IMR-90 (cell line): ENCODE data around the gene SLC38A1. TPM values are rescaled to one million over a fixed set of nuclear protein-coding genes. Genes with fewer than 3 reads are reported as not detected.

Source experiments
- ATAC-seq: fragments of 200-7000 bp; cut with Tn5 transposase; 2 replicates; pipeline ENCODE4 v1.9.1; 2020; ENCODE audit warnings: low read depth, mild to moderate bottlenecking, moderate library complexity
- BruUV-seq: library from RNA; stranded (reverse); fragments of 400-500 nt; replicated peaks from 2 replicates; lab custom pipeline; 2021; lab: Mats Ljungman, UMichigan
- CTCF ChIA-PET: fragments of 300-600 bp; formaldehyde crosslinking; extraction: SDS; loops from one replicate; lab custom pipeline; 2021; ENCODE audit warnings: antibody characterized with exemption; lab: Yijun Ruan, JAX
- POLR2A ChIA-PET: fragments of 300-600 bp; sonication (Branson Sonifier 250); formaldehyde crosslinking; loops from one replicate; lab custom pipeline; 2022; ENCODE audit warnings: antibody characterized with exemption; ENCODE audit not compliant: unreplicated experiment; lab: Charles Lee
- DNase-seq: peaks from one replicate; pipeline ENCODE4 v3.0.0; 2013
- H2AFZ ChIP-seq: replicated peaks from 2 replicates; pipeline ENCODE3; 2013; ENCODE audit warnings: low read length, mild to moderate bottlenecking; ENCODE audit not compliant: poor library complexity
- H2AK5ac ChIP-seq: 2 replicates; pipeline ENCODE4 v1.6.1; 2013; ENCODE audit warnings: low read depth, low read length, inconsistent platforms
- H2AK9ac ChIP-seq: replicated peaks from 2 replicates; pipeline ENCODE3; 2013; ENCODE audit warnings: mild to moderate bottlenecking, low read depth, low read length, moderate library complexity; ENCODE audit not compliant: poor library complexity
- H2BK120ac ChIP-seq: 2 replicates; pipeline ENCODE4 v1.6.1; 2013; ENCODE audit warnings: low read depth, low read length, inconsistent platforms
- H2BK15ac ChIP-seq: 3 replicates; pipeline ENCODE4 v1.6.1; 2013; ENCODE audit warnings: low read depth, low read length, inconsistent platforms
- H2BK20ac ChIP-seq: 2 replicates; pipeline ENCODE4 v1.6.1; 2013; ENCODE audit warnings: low read depth, mild to moderate bottlenecking, inconsistent platforms, low read length, moderate library complexity
- H2BK5ac ChIP-seq: 2 replicates; pipeline ENCODE4 v1.6.1; 2013; ENCODE audit warnings: mild to moderate bottlenecking, low read depth, low read length, inconsistent platforms; ENCODE audit not compliant: poor library complexity, severe bottlenecking
- H3K14ac ChIP-seq: replicated peaks from 2 replicates; pipeline ENCODE4 v1.6.1; 2013; ENCODE audit warnings: low read depth, low read length, inconsistent platforms
- H3K18ac ChIP-seq: 2 replicates; pipeline ENCODE4 v1.6.1; 2013; ENCODE audit warnings: low read depth, low read length, control low read depth
- H3K23ac ChIP-seq: 2 replicates; pipeline ENCODE4 v1.6.1; 2013; ENCODE audit warnings: low read depth, low read length, inconsistent platforms
- H3K27ac ChIP-seq: 2 replicates; pipeline ENCODE4 v1.5.1; 2013; ENCODE audit warnings: mild to moderate bottlenecking, control low read depth, low read length; ENCODE audit not compliant: insufficient read depth
- H3K27me3 ChIP-seq: 2 replicates; pipeline ENCODE4 v1.6.1; 2013; ENCODE audit warnings: low read length; ENCODE audit not compliant: control insufficient read depth, insufficient read depth
- H3K36me3 ChIP-seq: 2 replicates; pipeline ENCODE4 v1.6.1; 2013; ENCODE audit warnings: low read length, mixed read lengths; ENCODE audit not compliant: control insufficient read depth, insufficient read depth
- H3K4ac ChIP-seq: 2 replicates; pipeline ENCODE4 v1.6.1; 2013; ENCODE audit warnings: low read depth, low read length, inconsistent platforms
- H3K4me1 ChIP-seq: 2 replicates; pipeline ENCODE4 v1.6.1; 2013; ENCODE audit warnings: low read length, mixed read lengths; ENCODE audit not compliant: control insufficient read depth, insufficient read depth
- H3K4me2 ChIP-seq: 2 replicates; pipeline ENCODE4 v1.6.1; 2013; ENCODE audit warnings: low read depth, mild to moderate bottlenecking, control low read depth, low read length, moderate library complexity
- H3K4me3 ChIP-seq: 2 replicates; pipeline ENCODE4 v1.5.1; 2013; ENCODE audit warnings: low read depth, mild to moderate bottlenecking, control low read depth, low read length, moderate library complexity; ENCODE audit not compliant: insufficient read depth
- H3K56ac ChIP-seq: 2 replicates; pipeline ENCODE4 v1.6.1; 2013; ENCODE audit warnings: low read length, inconsistent platforms; ENCODE audit not compliant: insufficient read depth; ENCODE audit errors: extremely low read depth
- H3K79me1 ChIP-seq, 2 experiments: 2 replicates each; pipeline ENCODE4 v1.6.1; 2013; ENCODE audit warnings: low read length in 2 of 2, inconsistent platforms in 1 of 2, low read depth in 1 of 2
- H3K9ac ChIP-seq: 2 replicates; pipeline ENCODE4 v1.6.1; 2013; ENCODE audit warnings: low read depth, low read length, control low read depth
- H3K9me1 ChIP-seq: 2 replicates; pipeline ENCODE4 v1.6.1; 2013; ENCODE audit warnings: low read length, inconsistent platforms; ENCODE audit not compliant: insufficient read depth
- H3K9me3 ChIP-seq: 2 replicates; pipeline ENCODE4 v1.6.1; 2013; ENCODE audit warnings: low read length; ENCODE audit not compliant: control insufficient read depth, insufficient read depth
- H4K20me1 ChIP-seq: 2 replicates; pipeline ENCODE4 v1.6.1; 2013; ENCODE audit warnings: low read length, inconsistent platforms; ENCODE audit not compliant: insufficient read depth
- H4K5ac ChIP-seq: 2 replicates; pipeline ENCODE4 v1.6.1; 2013; ENCODE audit warnings: mild to moderate bottlenecking, low read depth, low read length, control low read depth
- H4K8ac ChIP-seq, 2 experiments: 2 replicates each; pipeline ENCODE4 v1.6.1; 2013; ENCODE audit warnings: low read depth in 2 of 2, low read length in 2 of 2, control low read depth in 1 of 2, inconsistent platforms in 1 of 2
- H4K91ac ChIP-seq: 2 replicates; pipeline ENCODE4 v1.6.1; 2013; ENCODE audit warnings: low read depth, low read length, inconsistent platforms; ENCODE audit not compliant: insufficient read depth
- CEBPB ChIP-seq: IDR thresholded peaks from 2 replicates; pipeline ENCODE4 v1.6.1; 2012; ENCODE audit warnings: low read depth, low read length, improper control_type of control experiment
- ELK1 ChIP-seq: fragments of 150-350 bp; IDR thresholded peaks from 2 replicates; pipeline ENCODE4 v1.6.1; 2016; ENCODE audit warnings: low read depth, mild to moderate bottlenecking, low read length, moderate library complexity, borderline replicate concordance
- MXI1 ChIP-seq: IDR thresholded peaks from 2 replicates; pipeline ENCODE4 v1.6.1; 2012; ENCODE audit warnings: low read depth, mild to moderate bottlenecking, low read length, moderate library complexity, borderline replicate concordance
- NFE2L2 ChIP-seq: fragments of 150-350 bp; IDR thresholded peaks from 2 replicates; pipeline ENCODE4 v1.6.1; 2016; ENCODE audit warnings: low read depth, mild to moderate bottlenecking, low read length
- POLR2A ChIP-seq: IDR thresholded peaks from 2 replicates; pipeline ENCODE4 v1.6.1; 2012; ENCODE audit warnings: mild to moderate bottlenecking, low read depth, low read length
- WGBS, 2 experiments: methylation state at CpG; one replicate each; pipeline versions ENCODE4 v1.1.5 to v1.1.7; 2013; ENCODE audit warnings: missing lambda C conversion rate in 2 of 2; ENCODE audit not compliant: insufficient read length in 1 of 2; ENCODE audit errors: extremely low coverage in 2 of 2; 5-methylcytosine and 5-hydroxymethylcytosine counted together
- dilution Hi-C: fragments of 300-500 bp; cut with HindIII; formaldehyde crosslinking; loops from one replicate; pipeline ENCODE4 v1.14.3; 2018; ENCODE audit warnings: low sequenced_read_pairs; ENCODE audit not compliant: unreplicated experiment
- in situ Hi-C: fragments of 300-500 bp; cut with MboI; formaldehyde crosslinking; loops from 3 replicates; pipeline ENCODE4 v1.14.3; 2019; ENCODE audit warnings: low sequenced_read_pairs, inconsistent platforms, mixed read lengths
- intact Hi-C: fragments of 100-400 bp; cut with micrococcal nuclease; formaldehyde crosslinking; loops from 2 replicates; pipeline ENCODE4 v1.10.0; 2022
- polyA plus RNA-seq, 3 experiments: library from polyadenylated mRNA; depleted of rRNA; stranded (reverse); fragments of >200 nt; gene quantifications; 2 replicates each; pipeline ENCODE4 v1.2.3, GENCODE V29; 2012; ENCODE audit warnings: low replicate concordance in 1 of 3
- total RNA-seq: library from RNA; depleted of rRNA; stranded (reverse); fragments of >200 nt; gene quantifications from 2 replicates; pipeline ENCODE4 v1.2.3, GENCODE V29; 2012

SLC38A1 gene
- total and polyA plus RNA-seq, 2 of the 4 experiments (the other 2 are of a cell fraction) = 22.8 to 61.5 TPM

GRCh38 chr12:46256942-46257341 lies 11.9 kb downstream of the SLC38A1 start:
- H3K27me3 ChIP-seq = no peaks in the 10 kb centered on the region
- TF ChIP-seq CEBPB = no peak
- TF ChIP-seq ELK1 = no peak
- no peak for TF ChIP-seq MXI1
- TF ChIP-seq POLR2A = no peak
- no peak for TF ChIP-seq NFE2L2
- intact Hi-C loops (no loop called here), in situ Hi-C loops (no loop called here), dilution Hi-C loops (no loop called here)
- H3K4me2 ChIP-seq = no peak overlapping the region
- H3K79me1 ChIP-seq = peaks cover 20 to 60% of the 10 kb centered on the region in 2 experiments
- no peak overlapping the region for H3K56ac ChIP-seq
- ChIA-PET POLR2A (no interaction called here), CTCF (no interaction called here)
- H4K20me1 ChIP-seq = peaks cover 59% of the 10 kb centered on the region
- H2AFZ ChIP-seq = no peak overlapping the region
- H4K5ac ChIP-seq = no peak overlapping the region
- H3K27ac ChIP-seq = no peak overlapping the region
- no peak overlapping the region for H2BK120ac ChIP-seq
- peaks cover 8% of the 10 kb centered on the region for H3K36me3 ChIP-seq
- no peak overlapping the region for H2AK5ac ChIP-seq
- no TSS peak for BruUV-seq
- no peak overlapping the region for H3K23ac ChIP-seq
- no peak overlapping the region for H2BK20ac ChIP-seq
- H3K4me3 ChIP-seq = no peak overlapping the region
- H3K9me1 ChIP-seq = peaks cover 14% of the 10 kb centered on the region
- H4K91ac ChIP-seq = no peak overlapping the region
- H3K4ac ChIP-seq = no peak overlapping the region
- no peaks in the 10 kb centered on the region for H3K9me3 ChIP-seq
- no peak overlapping the region for H3K18ac ChIP-seq
- H3K9ac ChIP-seq = no peak overlapping the region
- WGBS, 2 experiments = no CpG with 5 or more reads among the region's 3 CpGs
- H2BK5ac ChIP-seq = no peak overlapping the region
- H4K8ac ChIP-seq = no peak overlapping the region
- H2AK9ac ChIP-seq = no peak overlapping the region
- peaks cover 14% of the 10 kb centered on the region for H3K4me1 ChIP-seq
- no peak overlapping the region for H2BK15ac ChIP-seq
- H3K14ac ChIP-seq = no peak overlapping the region
- ATAC-seq (no peak), DNase-seq (no peak)
